Measurements from ENCODE around the gene CLEC20A. TPM values are rescaled to one million over a fixed set of nuclear protein-coding genes. Genes with fewer than 3 reads are reported as not detected.
A peak's percentile ranks its signal among the peaks of the same experiment; 100 is the strongest.

The CLEC20A gene
- total and polyA plus RNA-seq, 2 donors = 0.23 to 0.48 TPM

DNA sequence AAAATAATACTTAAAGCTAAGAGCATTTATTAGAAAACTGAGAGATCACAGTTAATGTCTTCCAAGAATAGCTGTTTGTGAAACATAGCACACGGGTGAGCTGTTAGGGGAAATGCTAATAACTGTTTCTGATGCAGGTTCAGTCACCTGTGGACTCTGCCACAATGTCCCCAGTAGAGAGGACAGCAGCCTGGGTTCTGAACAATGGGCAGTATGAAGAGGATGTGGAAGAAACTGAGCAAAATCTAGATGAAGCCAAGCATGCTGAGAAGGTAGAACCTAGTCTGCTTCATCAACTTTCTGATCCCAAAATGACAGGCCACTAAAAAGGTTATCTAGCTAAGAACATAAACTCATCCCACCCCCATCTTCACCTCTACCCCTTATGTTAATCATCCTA lies 32.6 kb downstream of the CLEC20A start:
- no peak for DNase-seq (ENCODE audit: extremely low spot score)

DNA sequence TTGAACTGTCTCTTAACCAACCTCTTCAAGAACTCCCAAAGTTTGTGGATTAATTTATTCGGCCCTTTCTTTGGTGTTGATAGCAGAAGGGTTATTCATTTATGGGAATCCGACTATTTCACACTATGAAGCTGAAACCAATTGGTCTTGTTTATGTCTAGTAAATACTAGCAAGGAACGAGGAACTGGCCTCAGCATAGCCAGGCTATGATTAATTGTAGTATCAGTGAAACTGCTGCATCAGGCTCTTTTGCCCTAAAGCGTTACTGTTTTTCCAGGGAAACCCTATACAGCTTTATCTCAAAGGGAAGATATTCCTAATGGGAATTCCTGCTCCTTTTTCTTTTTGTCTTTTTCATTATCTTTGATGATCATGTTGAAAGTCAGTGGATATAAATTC lies 35.1 kb downstream of the CLEC20A start:
- no peak overlapping the region for H3K27ac ChIP-seq (ENCODE audit: low read depth)

More for the DNA sequence above, 32.6 kb downstream of the CLEC20A start:
- Histone ChIP-seq H3K27ac (ENCODE audit: low read depth) (no peak overlapping the region), H3K4me3 (ENCODE audit: low read depth, low read length) (no peak overlapping the region), H3K36me3 (ENCODE audit: insufficient read depth) (peaks cover 2% of the 10 kb centered on the region), H3K4me1 (ENCODE audit: insufficient read depth) (no peaks in the 10 kb centered on the region)
- WGBS = 81% methylated on average over 1 of the region's 1 CpG

DNA sequence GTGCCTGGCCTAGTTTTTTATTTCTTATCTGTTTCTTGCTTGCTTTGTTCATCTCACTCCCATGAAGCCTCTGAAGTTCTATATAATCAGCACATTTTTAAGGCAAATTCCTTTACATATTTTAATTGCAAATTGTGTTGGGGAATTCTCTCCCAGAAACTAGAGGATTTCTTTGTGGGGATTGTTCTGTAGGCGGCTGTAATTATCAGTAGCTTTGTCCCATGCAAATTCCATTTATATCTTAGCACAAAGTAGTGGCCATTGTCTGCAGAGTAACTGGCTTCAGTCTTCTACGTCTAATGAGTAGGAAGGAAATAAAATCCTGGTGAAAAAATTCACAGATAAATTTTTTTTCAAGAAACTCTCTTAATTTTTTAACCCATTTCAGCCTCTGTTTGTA lies 35.7 kb downstream of the CLEC20A start:
- Histone ChIP-seq H3K4me3 (ENCODE audit: low read depth, low read length) (no peak overlapping the region), H3K27ac (ENCODE audit: low read depth) (no peak overlapping the region), H3K36me3 (ENCODE audit: insufficient read depth) (no peaks in the 10 kb centered on the region), H3K4me1 (ENCODE audit: insufficient read depth) (no peaks in the 10 kb centered on the region)
- DNase-seq (ENCODE audit: extremely low spot score) = no peak
- WGBS = 85% methylated on average over 2 of the region's 2 CpGs

More for the DNA sequence above, 35.1 kb downstream of the CLEC20A start:
- H3K36me3 ChIP-seq (ENCODE audit: insufficient read depth) = peaks cover 2% of the 10 kb centered on the region
- WGBS = 76% methylated on average over 4 of the region's 4 CpGs
- no peak for DNase-seq (ENCODE audit: extremely low spot score)
- no peak overlapping the region for H3K4me3 ChIP-seq (ENCODE audit: low read depth, low read length)
- H3K4me1 ChIP-seq (ENCODE audit: insufficient read depth) = no peaks in the 10 kb centered on the region

- 96% methylated on average over 12 of the region's 12 CpGs for WGBS
- H3K36me3 ChIP-seq (ENCODE audit: insufficient read depth) = no peaks in the 10 kb centered on the region
- no peaks in the 10 kb centered on the region for H3K4me1 ChIP-seq (ENCODE audit: insufficient read depth)
- H3K4me3 ChIP-seq (ENCODE audit: low read depth, low read length) = no peak overlapping the region
- no peak overlapping the region for H3K27ac ChIP-seq (ENCODE audit: low read depth)
- no peak for DNase-seq (ENCODE audit: extremely low spot score)
Measured at GRCh38 chr1:178458203-178458602, 38.6 kb downstream of the CLEC20A start.

- Histone ChIP-seq H3K36me3 (ENCODE audit: insufficient read depth) (no peaks in the 10 kb centered on the region), H3K27ac (ENCODE audit: low read depth) (no peak overlapping the region), H3K4me3 (ENCODE audit: low read depth, low read length) (no peak overlapping the region), H3K4me1 (ENCODE audit: insufficient read depth) (no peaks in the 10 kb centered on the region)
- no peak for DNase-seq (ENCODE audit: extremely low spot score)
- WGBS = 96% methylated on average over 5 of the region's 5 CpGs
Measured at GRCh38 chr1:178457651-178458050, 39.1 kb downstream of the CLEC20A start.

DNA sequence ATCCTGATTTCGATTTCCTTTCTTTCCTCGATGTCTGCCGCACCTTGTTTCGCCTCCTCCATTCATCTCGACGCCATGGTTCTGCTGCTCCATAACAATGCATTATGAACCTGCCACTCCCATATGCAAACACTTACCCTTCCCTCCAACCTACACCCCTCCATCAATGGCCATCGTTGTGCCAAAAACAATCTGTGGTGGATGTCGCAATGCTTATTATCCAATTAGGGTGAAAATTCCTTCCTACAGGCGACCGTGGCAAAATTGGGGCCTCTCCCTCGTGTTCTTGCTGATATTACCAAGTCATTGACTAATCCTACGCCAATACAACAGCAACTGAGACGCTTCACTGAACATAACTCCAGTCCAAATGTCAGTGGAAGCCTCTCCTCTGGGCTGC lies 40.3 kb downstream of the CLEC20A start:
- no peak for DNase-seq (ENCODE audit: extremely low spot score)
- Histone ChIP-seq H3K36me3 (ENCODE audit: insufficient read depth) (no peaks in the 10 kb centered on the region), H3K27ac (ENCODE audit: low read depth) (no peak overlapping the region), H3K4me3 (ENCODE audit: low read depth, low read length) (no peak overlapping the region), H3K4me1 (ENCODE audit: insufficient read depth) (no peaks in the 10 kb centered on the region)
- 97% methylated on average over 13 of the region's 13 CpGs for WGBS

- 77% methylated on average over 3 of the region's 3 CpGs for WGBS
- no peak overlapping the region for H3K4me3 ChIP-seq (ENCODE audit: low read depth, low read length)
- DNase-seq (ENCODE audit: extremely low spot score) = no peak
Measured at GRCh38 chr1:178452013-178452412, 44.8 kb downstream of the CLEC20A start.

GRCh38 chr1:178451529-178451928 lies 45.2 kb downstream of the CLEC20A start:
- Histone ChIP-seq H3K4me1 (ENCODE audit: insufficient read depth) (no peaks in the 10 kb centered on the region), H3K36me3 (ENCODE audit: insufficient read depth) (no peaks in the 10 kb centered on the region), H3K4me3 (ENCODE audit: low read depth, low read length) (no peak overlapping the region), H3K27ac (ENCODE audit: low read depth) (no peak overlapping the region)
- DNase-seq (ENCODE audit: extremely low spot score) = no peak
- WGBS = 29% methylated on average over 3 of the region's 3 CpGs

More at GRCh38 chr1:178452013-178452412, 44.8 kb downstream of the CLEC20A start:
- Histone ChIP-seq H3K27ac (ENCODE audit: low read depth) (no peak overlapping the region), H3K36me3 (ENCODE audit: insufficient read depth) (no peaks in the 10 kb centered on the region), H3K4me1 (ENCODE audit: insufficient read depth) (no peaks in the 10 kb centered on the region)

GRCh38 chr1:178450871-178451270 lies 45.9 kb downstream of the CLEC20A start:
- Histone ChIP-seq H3K4me3 (ENCODE audit: low read depth, low read length) (no peak overlapping the region), H3K4me1 (ENCODE audit: insufficient read depth) (no peaks in the 10 kb centered on the region), H3K36me3 (ENCODE audit: insufficient read depth) (no peaks in the 10 kb centered on the region), H3K27ac (ENCODE audit: low read depth) (no peak overlapping the region)
- 90% methylated on average over 6 of the region's 6 CpGs for WGBS
- no peak for DNase-seq (ENCODE audit: extremely low spot score)

DNA sequence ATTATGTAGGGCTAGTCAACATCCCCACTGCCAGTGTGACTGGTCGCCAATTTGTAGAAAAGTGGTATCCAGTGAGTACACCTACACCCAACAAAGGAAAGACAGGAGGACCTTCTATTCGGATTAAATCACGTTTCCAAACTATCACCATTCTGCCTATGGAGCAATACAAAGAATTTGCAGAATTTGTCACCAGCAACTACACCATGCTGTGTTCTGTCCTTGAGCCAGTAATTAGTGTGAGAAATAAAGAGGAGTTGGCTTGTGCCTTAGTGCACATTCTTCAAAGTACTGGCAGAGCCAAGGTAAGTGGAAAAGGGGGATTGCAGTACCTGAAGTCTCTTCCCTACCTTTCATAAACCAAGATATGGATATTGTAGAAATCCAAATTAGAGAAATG lies 53.8 kb downstream of the CLEC20A start:
- WGBS = 96% methylated on average over 3 of the region's 3 CpGs
- no peaks in the 10 kb centered on the region for H3K36me3 ChIP-seq (ENCODE audit: insufficient read depth)

GRCh38 chr1:178438432-178438831 lies 58.3 kb downstream of the CLEC20A start:
- 57% methylated on average over 2 of the region's 2 CpGs for WGBS
- Histone ChIP-seq H3K36me3 (ENCODE audit: insufficient read depth) (no peaks in the 10 kb centered on the region), H3K4me1 (ENCODE audit: insufficient read depth) (no peaks in the 10 kb centered on the region), H3K4me3 (ENCODE audit: low read depth, low read length) (no peak overlapping the region), H3K27ac (ENCODE audit: low read depth) (no peak overlapping the region)
- DNase-seq (ENCODE audit: extremely low spot score) = peak; percentile 31

More for the DNA sequence above, 53.8 kb downstream of the CLEC20A start:
- no peaks in the 10 kb centered on the region for H3K4me1 ChIP-seq (ENCODE audit: insufficient read depth)
- no peak overlapping the region for H3K27ac ChIP-seq (ENCODE audit: low read depth)
- DNase-seq (ENCODE audit: extremely low spot score) = no peak
- no peak overlapping the region for H3K4me3 ChIP-seq (ENCODE audit: low read depth, low read length)

GRCh38 chr1:178436899-178437298 lies 59.9 kb downstream of the CLEC20A start:
- H3K4me1 ChIP-seq (ENCODE audit: insufficient read depth) = no peaks in the 10 kb centered on the region
- H3K27ac ChIP-seq (ENCODE audit: low read depth) = no peak overlapping the region
- WGBS = 92% methylated on average over 2 of the region's 2 CpGs
- no peak overlapping the region for H3K4me3 ChIP-seq (ENCODE audit: low read depth, low read length)
- no peaks in the 10 kb centered on the region for H3K36me3 ChIP-seq (ENCODE audit: insufficient read depth)
- no peak for DNase-seq (ENCODE audit: extremely low spot score)

GRCh38 chr1:178434899-178435435 lies 61.8 kb downstream of the CLEC20A start:
- Histone ChIP-seq H3K27ac (ENCODE audit: low read depth) (no peak overlapping the region), H3K4me1 (ENCODE audit: insufficient read depth) (no peaks in the 10 kb centered on the region), H3K36me3 (ENCODE audit: insufficient read depth) (no peaks in the 10 kb centered on the region), H3K4me3 (ENCODE audit: low read depth, low read length) (no peak overlapping the region)
- DNase-seq (ENCODE audit: extremely low spot score) = no peak

DNA sequence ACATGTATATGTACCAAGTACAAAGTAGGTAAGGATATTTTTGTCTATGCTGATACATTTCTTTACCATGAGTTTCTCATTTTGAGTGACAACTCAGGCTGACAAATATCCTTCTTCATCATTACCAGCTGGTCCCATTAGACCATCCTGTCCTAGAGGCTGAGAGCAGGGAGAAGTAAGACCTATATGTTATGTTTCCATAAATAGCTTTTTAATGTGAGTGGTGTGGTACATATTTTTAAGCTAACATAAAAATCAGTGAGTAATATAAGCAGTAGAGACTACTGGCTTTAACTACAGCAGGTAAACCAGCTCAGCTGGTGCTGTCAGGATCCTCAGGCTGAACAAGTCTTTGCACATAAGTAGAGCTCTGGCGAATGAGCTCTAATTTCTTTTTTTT lies 62.4 kb downstream of the CLEC20A start:
- DNase-seq (ENCODE audit: extremely low spot score) = no peak
- Histone ChIP-seq H3K27ac (ENCODE audit: low read depth) (no peak overlapping the region), H3K4me3 (ENCODE audit: low read depth, low read length) (no peak overlapping the region), H3K4me1 (ENCODE audit: insufficient read depth) (no peaks in the 10 kb centered on the region), H3K36me3 (ENCODE audit: insufficient read depth) (no peaks in the 10 kb centered on the region)
- WGBS = 71% methylated on average over 1 of the region's 1 CpG

All from urinary bladder (tissue), 4 donors.